PC-9 (cell line): ENCODE data around the gene KLK14.

ENCODE experiments used
- CTCF ChIP-seq: fragments of 200-600 bp; sonication (generic); conservative IDR thresholded peaks from 2 replicates; pipeline ENCODE4 v1.6.1; 2017; ENCODE audit warnings: mixed run types, antibody characterized with exemption, mild to moderate bottlenecking, moderate library complexity
- EZH2 ChIP-seq: fragments of 200-600 bp; sonication (generic); IDR thresholded peaks from 2 replicates; pipeline ENCODE4 v1.8.0; 2017; ENCODE audit warnings: antibody characterized with exemption, low read depth

GRCh38 chr19:51100601-51101000 lies 17.9 kb upstream of the KLK14 start:
- TF ChIP-seq CTCF = no peak
- TF ChIP-seq EZH2 = no peak
